Mucosa of stomach (tissue), 1 donor: Measurements from ENCODE around the gene SYNGR2.
A peak's percentile ranks its signal among the peaks of the same experiment; 100 is the strongest.

Source experiments
- H3K27me3 ChIP-seq: one replicate; pipeline ENCODE4 v1.7.0; 2013; ENCODE audit warnings: mild to moderate bottlenecking, low read length; ENCODE audit not compliant: control insufficient read depth, insufficient read depth
- H3K36me3 ChIP-seq: one replicate; pipeline ENCODE4 v1.7.0; 2013; ENCODE audit warnings: low read length; ENCODE audit not compliant: control insufficient read depth, insufficient read depth
- H3K4me1 ChIP-seq: one replicate; pipeline ENCODE4 v1.7.0; 2013; ENCODE audit warnings: mild to moderate bottlenecking, low read length; ENCODE audit not compliant: control insufficient read depth, insufficient read depth
- H3K4me3 ChIP-seq: one replicate; pipeline ENCODE4 v1.7.0; 2013; ENCODE audit warnings: low read length
- H3K9ac ChIP-seq: one replicate; pipeline ENCODE4 v1.7.0; 2013; ENCODE audit warnings: mild to moderate bottlenecking, low read length, moderate library complexity
- H3K9me3 ChIP-seq: one replicate; pipeline ENCODE4 v1.7.0; 2013; ENCODE audit warnings: mild to moderate bottlenecking, low read length, moderate library complexity; ENCODE audit not compliant: control insufficient read depth
- donor health status: Pancreatic carcinoma.

Gene SYNGR2

GRCh38 chr17:78206298-78206697 is 37.9 kb downstream of the SYNGR2 start:
- Histone ChIP-seq H3K27me3 (no peaks in the 10 kb centered on the region), H3K36me3 (no peaks in the 10 kb centered on the region), H3K4me3 (no peak overlapping the region), H3K4me1 (no peaks in the 10 kb centered on the region), H3K9ac (no peak overlapping the region), H3K9me3 (no peaks in the 10 kb centered on the region)

DNA sequence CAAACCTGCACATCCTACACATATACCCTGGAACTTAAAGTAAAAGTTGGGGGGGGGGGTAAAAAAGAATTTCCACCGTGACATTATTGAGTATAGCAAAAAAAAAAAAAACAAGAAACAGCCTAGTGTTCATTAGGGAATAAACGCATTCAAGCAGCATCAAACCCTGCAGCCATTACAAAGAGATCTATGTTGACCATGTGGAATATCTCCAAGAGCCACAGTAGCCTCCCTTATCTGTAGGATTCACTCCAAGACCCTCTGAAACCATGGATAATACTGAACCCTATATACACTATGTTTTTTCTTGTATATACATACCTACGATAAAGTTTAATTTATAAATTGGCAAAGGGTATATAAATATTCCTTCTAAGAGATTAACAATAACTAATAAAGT is 40.1 kb downstream of the SYNGR2 start:
- Histone ChIP-seq H3K4me1 (no peaks in the 10 kb centered on the region), H3K9me3 (no peaks in the 10 kb centered on the region), H3K27me3 (no peaks in the 10 kb centered on the region), H3K4me3 (no peak overlapping the region), H3K36me3 (no peaks in the 10 kb centered on the region), H3K9ac (no peak overlapping the region)

DNA sequence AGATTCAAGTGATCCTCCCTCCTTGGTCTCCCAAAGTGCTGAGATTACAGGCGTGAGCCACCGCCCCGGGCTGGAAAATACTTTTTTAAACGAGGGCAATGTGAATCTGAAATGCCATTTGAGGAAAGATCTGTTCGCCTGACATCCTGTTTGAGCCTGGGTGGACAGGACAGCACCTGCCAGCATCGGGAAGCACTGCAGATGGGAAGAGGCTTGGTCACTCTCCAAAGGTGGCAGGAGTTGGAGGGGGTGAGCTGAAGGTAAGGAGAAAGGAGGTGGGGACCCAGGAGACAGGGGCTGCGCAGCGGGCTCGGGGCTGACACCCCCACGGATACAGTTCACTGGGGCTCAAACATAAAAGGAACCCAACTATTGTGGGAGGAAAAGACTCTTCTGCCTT is 41.7 kb downstream of the SYNGR2 start:
- Histone ChIP-seq H3K36me3 (no peaks in the 10 kb centered on the region), H3K4me1 (peaks cover 4% of the 10 kb centered on the region), H3K9ac (no peak overlapping the region), H3K27me3 (no peaks in the 10 kb centered on the region), H3K9me3 (no peaks in the 10 kb centered on the region), H3K4me3 (no peak overlapping the region)

- H3K9me3 ChIP-seq = no peaks in the 10 kb centered on the region
Measured at GRCh38 chr17:78211032-78211431, 42.7 kb downstream of the SYNGR2 start.

GRCh38 chr17:78214016-78214705 is 45.8 kb downstream of the SYNGR2 start, which contains the start of gene BIRC5:
BIRC5 (plus strand) TSS chr17:78214253; CDS start chr17:78214317, 64 bp downstream.
- Histone ChIP-seq H3K9me3 (no peaks in the 10 kb centered on the region), H3K4me3 (peak within 1 kb of the TSS; percentile 38), H3K4me1 (peaks cover 4% of the 10 kb centered on the region), H3K27me3 (no peaks in the 10 kb centered on the region), H3K36me3 (no peaks in the 10 kb centered on the region), H3K9ac (peak within 1 kb of the TSS; percentile 13)

More at GRCh38 chr17:78211032-78211431, 42.7 kb downstream of the SYNGR2 start:
- Histone ChIP-seq H3K27me3 (no peaks in the 10 kb centered on the region), H3K4me3 (no peak overlapping the region), H3K36me3 (no peaks in the 10 kb centered on the region), H3K4me1 (peaks cover 4% of the 10 kb centered on the region), H3K9ac (no peak overlapping the region)

- H3K4me1 ChIP-seq = peaks cover 4% of the 10 kb centered on the region
- H3K4me3 ChIP-seq = peak overlapping the region; percentile 38
- no peaks in the 10 kb centered on the region for H3K27me3 ChIP-seq
- no peaks in the 10 kb centered on the region for H3K9me3 ChIP-seq
- H3K9ac ChIP-seq = peak overlapping the region; percentile 13
- no peaks in the 10 kb centered on the region for H3K36me3 ChIP-seq
Measured at GRCh38 chr17:78214706-78215061, 46.3 kb downstream of the SYNGR2 start.

- Histone ChIP-seq H3K36me3 (no peaks in the 10 kb centered on the region), H3K4me1 (no peaks in the 10 kb centered on the region), H3K9ac (no peak overlapping the region), H3K4me3 (no peak overlapping the region), H3K27me3 (no peaks in the 10 kb centered on the region), H3K9me3 (no peaks in the 10 kb centered on the region)
Measured at GRCh38 chr17:78219396-78220150, 51.2 kb downstream of the SYNGR2 start.
